ENCODE results near the gene NOL12. TPM values are rescaled to one million over a fixed set of nuclear protein-coding genes. Genes with fewer than 3 reads are reported as not detected.

NOL12 gene
- total RNA-seq, 1 experiment from 2014 or later: 30.4 TPM

GRCh38 chr22:37742376-37743171 is 56.4 kb downstream of the NOL12 start:
- Mint-ChIP-seq H3K27ac (no peak overlapping the region), H3K36me3 (ENCODE audit: insufficient read depth in 1 of 3, low read depth in 3 of 3) (peaks cover 4 to 30% (median 23%) of the 10 kb centered on the region in 3 experiments; a peak in 6 of 7 replicates), H3K4me3 (no peak overlapping the region; a peak in 2 of 5 replicates), H3K4me1 (peaks cover 9 to 25% of the 10 kb centered on the region in 2 experiments), H3K9me3 (no peaks in the 10 kb centered on the region), H3K27me3 (ENCODE audit: low read depth) (peaks cover 59% of the 10 kb centered on the region)
- Histone ChIP-seq H2BK20ac (ENCODE audit: low read depth, low read length, poor library complexity, severe bottlenecking) (no peak overlapping the region), H3K9me3 (ENCODE audit: control insufficient read depth, low read depth, low read length) (no peaks in the 10 kb centered on the region), H2AFZ (ENCODE audit: low read length) (no peak overlapping the region), H2BK12ac (ENCODE audit: insufficient read length, low read depth, low read length) (no peak overlapping the region), H3T11ph (ENCODE audit: low read length) (no peak overlapping the region), H3K56ac (ENCODE audit: insufficient read length, low read depth, low read length) (no peak overlapping the region), H4K5ac (ENCODE audit: insufficient read length, low read depth, low read length) (no peak overlapping the region), H3K4me1 (ENCODE audit: insufficient read depth, low read length) (no peaks in the 10 kb centered on the region), H3K27ac (ENCODE audit: insufficient read length, low read depth, low read length) (no peak overlapping the region), H3K18ac (ENCODE audit: insufficient read length, low read depth, low read length) (no peak overlapping the region), H2BK120ac (ENCODE audit: low read depth, low read length, poor library complexity, severe bottlenecking) (no peak overlapping the region), H3K79me1 (ENCODE audit: insufficient read depth, low read depth, low read length, poor library complexity, severe bottlenecking) (no peaks in the 10 kb centered on the region), H3K79me2 (ENCODE audit: insufficient read depth, low read length) (no peaks in the 10 kb centered on the region), H2BK15ac (ENCODE audit: low read depth, low read length) (no peak overlapping the region), H2AK5ac (ENCODE audit: insufficient read length, low read length) (no peak overlapping the region), H4K91ac (ENCODE audit: insufficient read length, low read depth, low read length) (no peak overlapping the region), H2BK5ac (ENCODE audit: insufficient read length, low read length) (no peak overlapping the region), H3K4me2 (ENCODE audit: insufficient read depth, insufficient read length, low read length) (no peak overlapping the region), H3K23me2 (ENCODE audit: insufficient read length, low read depth, low read length, poor library complexity, severe bottlenecking) (peaks cover 8% of the 10 kb centered on the region), H3K4ac (ENCODE audit: low read depth, low read length) (no peak overlapping the region), H4K20me1 (ENCODE audit: control insufficient read depth, insufficient read depth, insufficient read length) (no peaks in the 10 kb centered on the region), H3K23ac (ENCODE audit: insufficient read length, low read depth, low read length) (no peak overlapping the region), H3K9ac (ENCODE audit: extremely low read depth, insufficient read length, low read length) (no peak overlapping the region), H3K14ac (ENCODE audit: insufficient read depth, low read length) (no peak overlapping the region), H3K27me3 (ENCODE audit: insufficient read depth, low read length) (peaks cover 19% of the 10 kb centered on the region; the same call in 1 of the 2 replicates), H4K8ac (replicated peaks; ENCODE audit: insufficient read length, low read depth, low read length) (no peak overlapping the region)
- no peak for DNase-seq
- WGBS (ENCODE audit: extremely low coverage, insufficient read length, low lambda C conversion rate): no CpG with 5 or more reads among the region's 16 CpGs
- no peak for TF ChIP-seq CTCF (conservative IDR thresholded peaks at IDR 0.05)

Other genes with a start within 250 kb of the NOL12 start
- gene MFNG, start 200.0 kb upstream of the NOL12 start, total RNA-seq (2021): 2.0 and 3.3 TPM in 2 replicates
- gene CARD10, start 166.9 kb upstream of the NOL12 start, total RNA-seq (2021): 17.1 and 17.7 TPM in 2 replicates
- gene CDC42EP1, start 125.9 kb upstream of the NOL12 start, total RNA-seq (2021): 23.0 and 24.3 TPM in 2 replicates
- not detected in 2 replicates for gene LGALS2, start 106.3 kb upstream of the NOL12 start, total RNA-seq (2021)
- gene GGA1, start 77.5 kb upstream of the NOL12 start, total RNA-seq (2021): 56.0 and 61.7 TPM in 2 replicates
- 33.6 and 35.1 TPM in 2 replicates for gene SH3BP1, start 46.7 kb upstream of the NOL12 start, total RNA-seq (2021)
- gene PDXP, start 27.6 kb upstream of the NOL12 start, total RNA-seq (2021): 38.9 and 41.0 TPM in 2 replicates
- 32.8 and 33.6 TPM in 2 replicates for gene LGALS1, start 10.7 kb upstream of the NOL12 start, total RNA-seq (2021)
- 50.8 and 52.7 TPM in 2 replicates for gene TRIOBP, start 10.7 kb downstream of the NOL12 start, total RNA-seq (2021)
- 26.9 and 28.8 TPM in 2 replicates for gene GCAT, start 121.6 kb downstream of the NOL12 start, total RNA-seq (2021)
- 0.31 and 0.59 TPM in 2 replicates for gene GALR3, start 137.0 kb downstream of the NOL12 start, total RNA-seq (2021)
- 14.4 and 15.3 TPM in 2 replicates for gene ANKRD54, start 158.0 kb downstream of the NOL12 start, total RNA-seq (2021)
- 736 and 739 TPM in 2 replicates for gene EIF3L, start 163.1 kb downstream of the NOL12 start, total RNA-seq (2021)
- 33.3 and 33.8 TPM in 2 replicates for gene MICALL1, start 220.0 kb downstream of the NOL12 start, total RNA-seq (2021)

Data from H9 (cell line).